ENCODE measurements around the gene CCNDBP1. TPM values are rescaled to one million over a fixed set of nuclear protein-coding genes. Genes with fewer than 3 reads are reported as not detected.

Gene CCNDBP1
- total RNA-seq, 1 donor from 2014 or later, result 43.1 TPM

GRCh38 chr15:43211224-43211735 is 26.1 kb downstream of the CCNDBP1 start:
- Mint-ChIP-seq H3K36me3 (no peaks in the 10 kb centered on the region), H3K4me1 (peaks cover 2% of the 10 kb centered on the region), H3K27ac (no peak overlapping the region), H3K4me3 (no peak overlapping the region), H3K9me3 (no peaks in the 10 kb centered on the region), H3K27me3 (ENCODE audit: insufficient read depth, low read depth) (peaks cover 2% of the 10 kb centered on the region)
- Histone ChIP-seq H3K4me3 (no peak overlapping the region), H3K9ac (no peak overlapping the region), H3K36me3 (no peaks in the 10 kb centered on the region), H3K27me3 (no peaks in the 10 kb centered on the region), H4K20me1 (ENCODE audit: low read depth) (no peaks in the 10 kb centered on the region), H3K4me2 (no peak overlapping the region), H3K27ac (no peak overlapping the region), H3K79me2 (ENCODE audit: low read depth) (no peaks in the 10 kb centered on the region), H2AFZ (replicated peaks) (no peak overlapping the region), H3K4me1 (no peaks in the 10 kb centered on the region), H3F3A (ENCODE audit: low read depth) (no peaks in the 10 kb centered on the region), H3K9me3 (ENCODE audit: low read depth) (no peaks in the 10 kb centered on the region)
- TF ChIP-seq EZH2phosphoT487 (IDR thresholded peaks at IDR 0.05) (no peak), EZH2 (IDR thresholded peaks at IDR 0.05) (no peak), CTCF (IDR thresholded peaks at IDR 0.05) (no peak)
- DNase-seq (ENCODE audit: low spot score), result no peak

GRCh38 chr15:43212299-43212698 is 27.1 kb downstream of the CCNDBP1 start:
- Histone ChIP-seq H3K9ac (no peak overlapping the region), H4K20me1 (ENCODE audit: low read depth) (no peaks in the 10 kb centered on the region), H3K79me2 (ENCODE audit: low read depth) (no peaks in the 10 kb centered on the region), H3K27me3 (no peaks in the 10 kb centered on the region), H3K36me3 (no peaks in the 10 kb centered on the region), H2AFZ (replicated peaks) (no peak overlapping the region), H3K9me3 (ENCODE audit: low read depth) (no peaks in the 10 kb centered on the region), H3K4me3 (no peak overlapping the region), H3K4me1 (no peaks in the 10 kb centered on the region), H3K27ac (no peak overlapping the region), H3K4me2 (no peak overlapping the region), H3F3A (ENCODE audit: low read depth) (no peaks in the 10 kb centered on the region)
- Mint-ChIP-seq H3K27ac (no peak overlapping the region), H3K4me1 (peaks cover 2% of the 10 kb centered on the region), H3K4me3 (no peak overlapping the region), H3K27me3 (ENCODE audit: insufficient read depth, low read depth) (peaks cover 2% of the 10 kb centered on the region), H3K9me3 (no peaks in the 10 kb centered on the region), H3K36me3 (no peaks in the 10 kb centered on the region)
- TF ChIP-seq CTCF (IDR thresholded peaks at IDR 0.05) (no peak), EZH2phosphoT487 (IDR thresholded peaks at IDR 0.05) (no peak), EZH2 (IDR thresholded peaks at IDR 0.05) (no peak)
- no peak for DNase-seq (ENCODE audit: low spot score)

- no peak for DNase-seq (ENCODE audit: low spot score)
- H3K4me2 ChIP-seq, result no peak overlapping the region
- H4K20me1 ChIP-seq (ENCODE audit: low read depth), result no peaks in the 10 kb centered on the region
- H3K27me3 ChIP-seq, result no peaks in the 10 kb centered on the region
- H3K4me3 ChIP-seq, result no peak overlapping the region
- no peaks in the 10 kb centered on the region for H3K79me2 ChIP-seq (ENCODE audit: low read depth)
- no peak overlapping the region for H3K27ac Mint-ChIP-seq
- peaks cover 2% of the 10 kb centered on the region for H3K27me3 Mint-ChIP-seq (ENCODE audit: insufficient read depth, low read depth)
- no peaks in the 10 kb centered on the region for H3K36me3 ChIP-seq
- H3K4me1 Mint-ChIP-seq, result peaks cover 2% of the 10 kb centered on the region
- TF ChIP-seq EZH2 (IDR thresholded peaks at IDR 0.05) (no peak), EZH2phosphoT487 (IDR thresholded peaks at IDR 0.05) (no peak), CTCF (IDR thresholded peaks at IDR 0.05) (no peak)
- no peak overlapping the region for H2AFZ ChIP-seq (replicated peaks)
- H3K27ac ChIP-seq, result no peak overlapping the region
- no peak overlapping the region for H3K4me3 Mint-ChIP-seq
- no peaks in the 10 kb centered on the region for H3K4me1 ChIP-seq
- H3K9ac ChIP-seq, result no peak overlapping the region
- H3K36me3 Mint-ChIP-seq, result no peaks in the 10 kb centered on the region
- H3K9me3 ChIP-seq (ENCODE audit: low read depth), result no peaks in the 10 kb centered on the region
- H3K9me3 Mint-ChIP-seq, result no peaks in the 10 kb centered on the region
- no peaks in the 10 kb centered on the region for H3F3A ChIP-seq (ENCODE audit: low read depth)
Observed at GRCh38 chr15:43212951-43213350, 27.7 kb downstream of the CCNDBP1 start.
